Measurements from ENCODE around the gene PJA1. TPM values are rescaled to one million over a fixed set of nuclear protein-coding genes. Genes with fewer than 3 reads are reported as not detected.
A peak's percentile ranks its signal among the peaks of the same experiment; 100 is the strongest.

Gene PJA1
- total RNA-seq, 1 donor from 2014 or later: 56.6 TPM

- DNase-seq (ENCODE audit: low spot score): peak; percentile 54
Measured at GRCh38 chrX:69143530-69143929, 21.7 kb downstream of the PJA1 start.

GRCh38 chrX:69142788-69143469, 22.3 kb downstream of the PJA1 start:
- peak; percentile 72 for DNase-seq (ENCODE audit: low spot score)

- DNase-seq (ENCODE audit: low spot score): no peak
Measured at GRCh38 chrX:69140837-69141236, 24.4 kb downstream of the PJA1 start.

GRCh38 chrX:69139516-69139915, 25.7 kb downstream of the PJA1 start:
- no peak for DNase-seq (ENCODE audit: low spot score)

GRCh38 chrX:69138512-69138911, 26.7 kb downstream of the PJA1 start:
- DNase-seq (ENCODE audit: low spot score): no peak

GRCh38 chrX:69138118-69138390, 27.2 kb downstream of the PJA1 start:
- DNase-seq (ENCODE audit: low spot score): no peak

- DNase-seq (ENCODE audit: low spot score): peak; percentile 84
Measured at GRCh38 chrX:69137371-69138117, 27.7 kb downstream of the PJA1 start.

GRCh38 chrX:69136546-69137331, 28.5 kb downstream of the PJA1 start:
- no peak for DNase-seq (ENCODE audit: low spot score)

GRCh38 chrX:69133921-69134542, 31.2 kb downstream of the PJA1 start:
- peak; percentile 53 for DNase-seq (ENCODE audit: low spot score)

- no peak for DNase-seq (ENCODE audit: low spot score)
Measured at GRCh38 chrX:69131886-69132285, 33.4 kb downstream of the PJA1 start.

GRCh38 chrX:69130439-69130838, 34.8 kb downstream of the PJA1 start:
- no peak for DNase-seq (ENCODE audit: low spot score)

GRCh38 chrX:69128588-69128987, 36.7 kb downstream of the PJA1 start:
- no peak for DNase-seq (ENCODE audit: low spot score)

- DNase-seq (ENCODE audit: low spot score): no peak
Measured at GRCh38 chrX:69127466-69127865, 37.8 kb downstream of the PJA1 start.

GRCh38 chrX:69126642-69127041, 38.6 kb downstream of the PJA1 start:
- DNase-seq (ENCODE audit: low spot score): no peak

GRCh38 chrX:69125094-69125493, 40.2 kb downstream of the PJA1 start:
- no peak for DNase-seq (ENCODE audit: low spot score)

- no peak for DNase-seq (ENCODE audit: low spot score)
Measured at GRCh38 chrX:69124108-69124507, 41.1 kb downstream of the PJA1 start.

GRCh38 chrX:69123481-69123880, 41.8 kb downstream of the PJA1 start:
- DNase-seq (ENCODE audit: low spot score): no peak

- DNase-seq (ENCODE audit: low spot score): no peak
Measured at GRCh38 chrX:69121321-69122000, 43.8 kb downstream of the PJA1 start.

- no peak for DNase-seq (ENCODE audit: low spot score)
Measured at GRCh38 chrX:69120476-69120875, 44.8 kb downstream of the PJA1 start.

- DNase-seq (ENCODE audit: low spot score): no peak
Measured at GRCh38 chrX:69119122-69119521, 46.1 kb downstream of the PJA1 start.

- DNase-seq (ENCODE audit: low spot score): no peak
Measured at GRCh38 chrX:69117876-69118526, 47.3 kb downstream of the PJA1 start.

All from umbilical cord (tissue), 2 donors.